HepG2 (cell line): Measurements from ENCODE around the gene DLG4. TPM values are rescaled to one million over a fixed set of nuclear protein-coding genes. Genes with fewer than 3 reads are reported as not detected.

Experiments used
- GABPA ChIP-seq, 2 experiments: IDR thresholded peaks; 2 replicates each; pipeline ENCODE4 v1.6.1; 2011 to 2016; ENCODE audit warnings: low read depth in 2 of 2, low read length in 1 of 2, missing biosample characterization in 1 of 2, missing genetic modification characterization in 1 of 2
- HHEX ChIP-seq: IDR thresholded peaks from 2 replicates; pipeline ENCODE4 v1.6.1; 2016; ENCODE audit warnings: control low read depth
- KDM5A ChIP-seq: fragments of 200-600 bp; sonication (generic); IDR thresholded peaks from 2 replicates; pipeline ENCODE4 v1.7.0; 2018; ENCODE audit warnings: antibody characterized with exemption, mild to moderate bottlenecking, low read length, borderline replicate concordance
- NR2F2 ChIP-seq: IDR thresholded peaks from 2 replicates; pipeline ENCODE4 v1.6.1; 2012; ENCODE audit warnings: low read depth, inconsistent platforms, borderline replicate concordance
- PTBP1 ChIP-seq: fragments of 200-400 bp; formaldehyde crosslinking; IDR thresholded peaks from 2 replicates; pipeline ENCODE4 v1.6.1; 2018; ENCODE audit warnings: low read length, low read depth; ENCODE audit not compliant: poor library complexity, severe bottlenecking
- RBM22 ChIP-seq: fragments of 200-400 bp; formaldehyde crosslinking; optimal IDR thresholded peaks from 2 replicates; pipeline ENCODE3; 2017; ENCODE audit warnings: mild to moderate bottlenecking, low read length, moderate library complexity
- SALL1 ChIP-seq: sonication (generic); formaldehyde crosslinking; IDR thresholded peaks from 2 replicates; pipeline ENCODE4 v1.8.0; 2022; ENCODE audit warnings: mild to moderate bottlenecking, missing genetic modification reagents
- STAG1 ChIP-seq: sonication (generic); formaldehyde crosslinking; IDR thresholded peaks from 2 replicates; pipeline ENCODE4 v1.4.0; 2020; ENCODE audit warnings: missing genetic modification reagents
- ZBTB1 ChIP-seq: sonication (generic); formaldehyde crosslinking; IDR thresholded peaks from 2 replicates; pipeline ENCODE4 v1.4.0; 2020; ENCODE audit warnings: missing genetic modification reagents, borderline replicate concordance
- ZC3H13 ChIP-seq: sonication (generic); formaldehyde crosslinking; IDR thresholded peaks from 2 replicates; pipeline ENCODE4 v1.8.1; 2023; ENCODE audit warnings: mild to moderate bottlenecking, missing genetic modification reagents, moderate library complexity
- ZNF780A ChIP-seq: sonication (generic); formaldehyde crosslinking; IDR thresholded peaks from 2 replicates; pipeline ENCODE4 v1.8.0; 2022; ENCODE audit warnings: mild to moderate bottlenecking, missing genetic modification reagents, moderate library complexity
- polyA plus RNA-seq, 8 experiments: library from polyadenylated mRNA; depleted of rRNA in 3 of 8; stranded (reverse) in 7 of 8; unstranded in 1 of 8; fragments of >200 nt; fragmentation: Illumina TruSeq in 4 of 8; extraction: Trizol in 4 of 8; gene quantifications; 2 replicates each; pipeline versions ENCODE4 v1.2.1 to v1.2.3, GENCODE V29; 2011 to 2016; ENCODE audit warnings: low read depth in 4 of 8, missing spikeins in 1 of 8, mixed read lengths in 1 of 8; ENCODE audit not compliant: insufficient read depth in 1 of 8
- total RNA-seq, 5 experiments: library from RNA; depleted of rRNA; stranded (reverse); fragments of >200 nt; fragmentation: Illumina TruSeq; extraction: Trizol; gene quantifications; 2 replicates each; pipeline ENCODE4 v1.2.3, GENCODE V29; 2016; ENCODE audit warnings: low read depth in 1 of 5
- TF ChIP-seq, protein P1 (sequence below): sonication (generic); formaldehyde crosslinking; IDR thresholded peaks from 2 replicates; pipeline ENCODE4 v1.4.0; 2020; ENCODE audit warnings: missing genetic modification reagents
- TF ChIP-seq, protein P2 (sequence below): sonication (generic); formaldehyde crosslinking; IDR thresholded peaks from 2 replicates; pipeline ENCODE4 v1.4.0; 2020; ENCODE audit warnings: missing genetic modification reagents
- TF ChIP-seq, protein P3 (sequence below): sonication (generic); formaldehyde crosslinking; IDR thresholded peaks from 2 replicates; pipeline ENCODE4 v1.5.1; 2020; ENCODE audit warnings: mild to moderate bottlenecking, missing genetic modification reagents, moderate library complexity
- TF ChIP-seq, protein P4 (sequence below): sonication (generic); formaldehyde crosslinking; conservative IDR thresholded peaks from 2 replicates; pipeline ENCODE4 v1.8.0; 2022; ENCODE audit warnings: mild to moderate bottlenecking, moderate library complexity, missing genetic modification reagents
- TF ChIP-seq, protein P5 (sequence below): sonication (generic); formaldehyde crosslinking; IDR thresholded peaks from 2 replicates; pipeline ENCODE4 v1.4.0; 2020; ENCODE audit warnings: mild to moderate bottlenecking, low read depth, missing genetic modification reagents

Gene DLG4
- total and polyA plus RNA-seq, 2 of the 13 experiments (the other 11 are each of a cell fraction or from before 2014, with no cell fraction given), result 0.71 to 4.3 TPM

DNA sequence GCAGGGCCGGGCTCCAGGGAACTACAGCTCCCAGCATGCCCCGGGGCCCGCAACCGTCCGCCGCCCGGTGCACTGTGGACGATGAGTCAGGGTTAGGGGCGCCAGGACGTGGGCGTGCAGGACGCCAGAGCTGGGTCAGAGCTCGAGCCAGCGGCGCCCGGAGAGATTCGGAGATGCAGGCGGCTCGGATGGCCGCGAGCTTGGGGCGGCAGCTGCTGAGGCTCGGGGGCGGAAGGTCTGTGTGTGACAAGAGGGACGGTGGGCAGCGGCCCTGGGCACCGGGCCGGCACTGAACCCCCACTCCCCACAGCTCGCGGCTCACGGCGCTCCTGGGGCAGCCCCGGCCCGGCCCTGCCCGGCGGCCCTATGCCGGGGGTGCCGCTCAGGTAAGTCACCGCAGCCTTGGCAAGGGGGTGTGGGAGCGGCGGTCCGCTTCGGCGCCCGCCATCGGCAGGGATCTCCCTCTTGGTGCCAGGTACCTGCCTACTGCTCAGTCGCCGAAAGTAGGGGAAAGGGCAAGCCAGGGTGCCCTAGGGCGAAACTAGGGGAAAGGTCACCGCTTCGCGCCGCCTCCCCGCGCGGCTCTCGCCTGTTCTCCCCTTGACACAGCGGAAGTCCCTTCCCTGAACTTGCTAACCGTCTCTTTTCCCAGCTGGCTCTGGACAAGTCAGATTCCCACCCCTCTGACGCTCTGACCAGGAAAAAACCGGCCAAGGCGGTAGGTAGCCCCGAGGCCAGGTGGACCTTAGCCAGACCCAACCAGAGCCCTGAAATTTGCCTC is at the start of gene DLG4, which contains the start of gene ACADVL (continued):
- TF ChIP-seq RBM22 (peak; percentile 21), GABPA (IDR thresholded peaks at IDR 0.05; ENCODE audit: low read depth, low read length) (peak; percentile 25; the same call in 1 of the 2 replicates), GABPA (CRISPR knock-in tag; IDR thresholded peaks at IDR 0.05; ENCODE audit: low read depth) (peak; percentile 79), ZNF780A (CRISPR knock-in tag) (peak; percentile 52; the same call in 1 of the 2 replicates), ZBTB1 (CRISPR knock-in tag) (no peak), STAG1 (CRISPR knock-in tag) (0 out of 2 replicates have a peak, but pooled peaks have one; percentile 1), NR2F2 (peak; percentile 5; the same call in 1 of the 2 replicates), SALL1 (CRISPR knock-in tag) (peak; percentile 64), PTBP1 (no peak), ZC3H13 (CRISPR knock-in tag) (peak; percentile 94), HHEX (CRISPR knock-in tag) (no peak), KDM5A (peak; percentile 46; the same call in 1 of the 2 replicates)
- TF ChIP-seq, protein P1, sequence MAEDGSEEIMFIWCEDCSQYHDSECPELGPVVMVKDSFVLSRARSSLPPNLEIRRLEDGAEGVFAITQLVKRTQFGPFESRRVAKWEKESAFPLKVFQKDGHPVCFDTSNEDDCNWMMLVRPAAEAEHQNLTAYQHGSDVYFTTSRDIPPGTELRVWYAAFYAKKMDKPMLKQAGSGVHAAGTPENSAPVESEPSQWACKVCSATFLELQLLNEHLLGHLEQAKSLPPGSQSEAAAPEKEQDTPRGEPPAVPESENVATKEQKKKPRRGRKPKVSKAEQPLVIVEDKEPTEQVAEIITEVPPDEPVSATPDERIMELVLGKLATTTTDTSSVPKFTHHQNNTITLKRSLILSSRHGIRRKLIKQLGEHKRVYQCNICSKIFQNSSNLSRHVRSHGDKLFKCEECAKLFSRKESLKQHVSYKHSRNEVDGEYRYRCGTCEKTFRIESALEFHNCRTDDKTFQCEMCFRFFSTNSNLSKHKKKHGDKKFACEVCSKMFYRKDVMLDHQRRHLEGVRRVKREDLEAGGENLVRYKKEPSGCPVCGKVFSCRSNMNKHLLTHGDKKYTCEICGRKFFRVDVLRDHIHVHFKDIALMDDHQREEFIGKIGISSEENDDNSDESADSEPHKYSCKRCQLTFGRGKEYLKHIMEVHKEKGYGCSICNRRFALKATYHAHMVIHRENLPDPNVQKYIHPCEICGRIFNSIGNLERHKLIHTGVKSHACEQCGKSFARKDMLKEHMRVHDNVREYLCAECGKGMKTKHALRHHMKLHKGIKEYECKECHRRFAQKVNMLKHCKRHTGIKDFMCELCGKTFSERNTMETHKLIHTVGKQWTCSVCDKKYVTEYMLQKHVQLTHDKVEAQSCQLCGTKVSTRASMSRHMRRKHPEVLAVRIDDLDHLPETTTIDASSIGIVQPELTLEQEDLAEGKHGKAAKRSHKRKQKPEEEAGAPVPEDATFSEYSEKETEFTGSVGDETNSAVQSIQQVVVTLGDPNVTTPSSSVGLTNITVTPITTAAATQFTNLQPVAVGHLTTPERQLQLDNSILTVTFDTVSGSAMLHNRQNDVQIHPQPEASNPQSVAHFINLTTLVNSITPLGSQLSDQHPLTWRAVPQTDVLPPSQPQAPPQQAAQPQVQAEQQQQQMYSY (CRISPR knock-in tag), result peak; percentile 87
- TF ChIP-seq, protein P2, sequence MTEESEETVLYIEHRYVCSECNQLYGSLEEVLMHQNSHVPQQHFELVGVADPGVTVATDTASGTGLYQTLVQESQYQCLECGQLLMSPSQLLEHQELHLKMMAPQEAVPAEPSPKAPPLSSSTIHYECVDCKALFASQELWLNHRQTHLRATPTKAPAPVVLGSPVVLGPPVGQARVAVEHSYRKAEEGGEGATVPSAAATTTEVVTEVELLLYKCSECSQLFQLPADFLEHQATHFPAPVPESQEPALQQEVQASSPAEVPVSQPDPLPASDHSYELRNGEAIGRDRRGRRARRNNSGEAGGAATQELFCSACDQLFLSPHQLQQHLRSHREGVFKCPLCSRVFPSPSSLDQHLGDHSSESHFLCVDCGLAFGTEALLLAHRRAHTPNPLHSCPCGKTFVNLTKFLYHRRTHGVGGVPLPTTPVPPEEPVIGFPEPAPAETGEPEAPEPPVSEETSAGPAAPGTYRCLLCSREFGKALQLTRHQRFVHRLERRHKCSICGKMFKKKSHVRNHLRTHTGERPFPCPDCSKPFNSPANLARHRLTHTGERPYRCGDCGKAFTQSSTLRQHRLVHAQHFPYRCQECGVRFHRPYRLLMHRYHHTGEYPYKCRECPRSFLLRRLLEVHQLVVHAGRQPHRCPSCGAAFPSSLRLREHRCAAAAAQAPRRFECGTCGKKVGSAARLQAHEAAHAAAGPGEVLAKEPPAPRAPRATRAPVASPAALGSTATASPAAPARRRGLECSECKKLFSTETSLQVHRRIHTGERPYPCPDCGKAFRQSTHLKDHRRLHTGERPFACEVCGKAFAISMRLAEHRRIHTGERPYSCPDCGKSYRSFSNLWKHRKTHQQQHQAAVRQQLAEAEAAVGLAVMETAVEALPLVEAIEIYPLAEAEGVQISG, result peak; percentile 89
- TF ChIP-seq, protein P3, sequence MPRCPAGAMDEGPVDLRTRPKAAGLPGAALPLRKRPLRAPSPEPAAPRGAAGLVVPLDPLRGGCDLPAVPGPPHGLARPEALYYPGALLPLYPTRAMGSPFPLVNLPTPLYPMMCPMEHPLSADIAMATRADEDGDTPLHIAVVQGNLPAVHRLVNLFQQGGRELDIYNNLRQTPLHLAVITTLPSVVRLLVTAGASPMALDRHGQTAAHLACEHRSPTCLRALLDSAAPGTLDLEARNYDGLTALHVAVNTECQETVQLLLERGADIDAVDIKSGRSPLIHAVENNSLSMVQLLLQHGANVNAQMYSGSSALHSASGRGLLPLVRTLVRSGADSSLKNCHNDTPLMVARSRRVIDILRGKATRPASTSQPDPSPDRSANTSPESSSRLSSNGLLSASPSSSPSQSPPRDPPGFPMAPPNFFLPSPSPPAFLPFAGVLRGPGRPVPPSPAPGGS, result peak; percentile 86; the same call in 1 of the 2 replicates
- TF ChIP-seq, protein P4, sequence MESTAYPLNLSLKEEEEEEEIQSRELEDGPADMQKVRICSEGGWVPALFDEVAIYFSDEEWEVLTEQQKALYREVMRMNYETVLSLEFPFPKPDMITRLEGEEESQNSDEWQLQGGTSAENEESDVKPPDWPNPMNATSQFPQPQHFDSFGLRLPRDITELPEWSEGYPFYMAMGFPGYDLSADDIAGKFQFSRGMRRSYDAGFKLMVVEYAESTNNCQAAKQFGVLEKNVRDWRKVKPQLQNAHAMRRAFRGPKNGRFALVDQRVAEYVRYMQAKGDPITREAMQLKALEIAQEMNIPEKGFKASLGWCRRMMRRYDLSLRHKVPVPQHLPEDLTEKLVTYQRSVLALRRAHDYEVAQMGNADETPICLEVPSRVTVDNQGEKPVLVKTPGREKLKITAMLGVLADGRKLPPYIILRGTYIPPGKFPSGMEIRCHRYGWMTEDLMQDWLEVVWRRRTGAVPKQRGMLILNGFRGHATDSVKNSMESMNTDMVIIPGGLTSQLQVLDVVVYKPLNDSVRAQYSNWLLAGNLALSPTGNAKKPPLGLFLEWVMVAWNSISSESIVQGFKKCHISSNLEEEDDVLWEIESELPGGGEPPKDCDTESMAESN (CRISPR knock-in tag), result peak; percentile 84
- TF ChIP-seq, protein P5, sequence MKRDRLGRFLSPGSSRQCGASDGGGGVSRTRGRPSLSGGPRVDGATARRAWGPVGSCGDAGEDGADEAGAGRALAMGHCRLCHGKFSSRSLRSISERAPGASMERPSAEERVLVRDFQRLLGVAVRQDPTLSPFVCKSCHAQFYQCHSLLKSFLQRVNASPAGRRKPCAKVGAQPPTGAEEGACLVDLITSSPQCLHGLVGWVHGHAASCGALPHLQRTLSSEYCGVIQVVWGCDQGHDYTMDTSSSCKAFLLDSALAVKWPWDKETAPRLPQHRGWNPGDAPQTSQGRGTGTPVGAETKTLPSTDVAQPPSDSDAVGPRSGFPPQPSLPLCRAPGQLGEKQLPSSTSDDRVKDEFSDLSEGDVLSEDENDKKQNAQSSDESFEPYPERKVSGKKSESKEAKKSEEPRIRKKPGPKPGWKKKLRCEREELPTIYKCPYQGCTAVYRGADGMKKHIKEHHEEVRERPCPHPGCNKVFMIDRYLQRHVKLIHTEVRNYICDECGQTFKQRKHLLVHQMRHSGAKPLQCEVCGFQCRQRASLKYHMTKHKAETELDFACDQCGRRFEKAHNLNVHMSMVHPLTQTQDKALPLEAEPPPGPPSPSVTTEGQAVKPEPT, result no peak
